PC-9 (cell line): ENCODE data around the gene USP4. TPM values are rescaled to one million over a fixed set of nuclear protein-coding genes. Genes with fewer than 3 reads are reported as not detected.

ENCODE experiments used
- microRNA-seq: library from miRNA; unstranded; fragments of <30 nt; microRNA quantifications from one replicate; pipeline ENCODE4 v1.2.0, GENCODE V29; 2021; ENCODE audit warnings: borderline number of aligned reads, borderline replicate concordance
- total RNA-seq: library from RNA; stranded (reverse); gene quantifications from 2 replicates; pipeline ENCODE4 v1.2.3, GENCODE V29; 2021

The USP4 gene
- total RNA-seq, 1 experiment from 2014 or later, result 42.9 TPM

Small RNAs within 50 kb of the gene (microRNA-seq; reads per million reads assigned to microRNA genes)
- gene MIR4271, result not detected

Other genes starting within 250 kb of the USP4 start
- 84.8 and 87.5 TPM in 2 replicates for gene QRICH1, start 246.0 kb downstream of the USP4 start, total RNA-seq
- 334 and 337 TPM in 2 replicates for gene QARS1, start 235.3 kb downstream of the USP4 start, total RNA-seq
- 72.1 TPM in 2 replicates for gene USP19, start 219.2 kb downstream of the USP4 start, total RNA-seq
- gene LAMB2, start 207.0 kb downstream of the USP4 start, total RNA-seq, result 230 and 238 TPM in 2 replicates
- gene CCDC71, start 173.7 kb downstream of the USP4 start, total RNA-seq, result 17.8 and 24.0 TPM in 2 replicates
- gene KLHDC8B, start 168.5 kb downstream of the USP4 start, total RNA-seq, result 13.1 and 15.3 TPM in 2 replicates
- 6.9 and 12.4 TPM in 2 replicates for gene C3orf62, start 62.8 kb downstream of the USP4 start, total RNA-seq
- gene GPX1, start 18.3 kb upstream of the USP4 start, total RNA-seq, result 386 and 394 TPM in 2 replicates
- 413 and 416 TPM in 2 replicates for gene RHOA, start 71.9 kb upstream of the USP4 start, total RNA-seq
- 17.0 and 17.2 TPM in 2 replicates for gene TCTA, start 72.4 kb upstream of the USP4 start, total RNA-seq
- gene AMT, start 82.4 kb upstream of the USP4 start, total RNA-seq, result 12.9 and 17.6 TPM in 2 replicates
- gene NICN1, start 89.3 kb upstream of the USP4 start, total RNA-seq, result 14.6 and 23.7 TPM in 2 replicates
- gene DAG1, start 130.2 kb upstream of the USP4 start, total RNA-seq, result 156 and 206 TPM in 2 replicates
- gene BSN, start 214.4 kb upstream of the USP4 start, total RNA-seq, result 0.23 and 0.28 TPM in 2 replicates